Right atrium auricular region (tissue), 2 donors: ENCODE results near the gene NRG2. TPM values are rescaled to one million over a fixed set of nuclear protein-coding genes. Genes with fewer than 3 reads are reported as not detected.

Source experiments
- DNase-seq: peaks from one replicate; pipeline ENCODE4 v3.0.0-alpha.2; 2019; ENCODE audit warnings: low spot score
- H3K27ac ChIP-seq, 2 donors: fragments of 200-600 bp; sonication (generic); 1 replicate in 1 of 2; 2 replicates in 1 of 2; pipeline ENCODE4 v1.5.1; 2016 to 2019
- H3K27me3 ChIP-seq, 2 donors: fragments of 200-600 bp; sonication (generic); one replicate each; pipeline versions ENCODE4 v1.5.1 to v1.6.0; 2017 to 2019
- H3K36me3 ChIP-seq: fragments of 200-600 bp; sonication (generic); one replicate; pipeline ENCODE4 v1.5.1; 2016
- H3K4me1 ChIP-seq, 2 donors: fragments of 200-600 bp; sonication (generic); one replicate each; pipeline versions ENCODE4 v1.5.1 to v1.6.0; 2017 to 2019
- H3K4me3 ChIP-seq, 2 donors: fragments of 200-600 bp; sonication (generic); 1 replicate in 1 of 2; 2 replicates in 1 of 2; pipeline ENCODE4 v1.5.1; 2017 to 2019; ENCODE audit warnings: mild to moderate bottlenecking in 1 of 2, moderate library complexity in 1 of 2
- H3K9me3 ChIP-seq, 2 donors: fragments of 200-600 bp; sonication (generic); one replicate each; pipeline ENCODE4 v1.5.1; 2019
- total RNA-seq, 2 donors: library from RNA; depleted of rRNA; stranded (reverse); fragments of >200 nt; gene quantifications; one replicate each; pipeline ENCODE4 v1.1.0, GENCODE V29; 2016
- TF ChIP-seq, protein P1 (sequence below), 2 donors: fragments of 200-600 bp; sonication (generic); IDR thresholded peaks; one replicate each; pipeline ENCODE4 v1.5.1; 2019; ENCODE audit warnings: antibody characterized with exemption in 2 of 2

Gene NRG2
- total RNA-seq, 2 donors from 2014 or later = 1.8 to 1.9 TPM

DNA sequence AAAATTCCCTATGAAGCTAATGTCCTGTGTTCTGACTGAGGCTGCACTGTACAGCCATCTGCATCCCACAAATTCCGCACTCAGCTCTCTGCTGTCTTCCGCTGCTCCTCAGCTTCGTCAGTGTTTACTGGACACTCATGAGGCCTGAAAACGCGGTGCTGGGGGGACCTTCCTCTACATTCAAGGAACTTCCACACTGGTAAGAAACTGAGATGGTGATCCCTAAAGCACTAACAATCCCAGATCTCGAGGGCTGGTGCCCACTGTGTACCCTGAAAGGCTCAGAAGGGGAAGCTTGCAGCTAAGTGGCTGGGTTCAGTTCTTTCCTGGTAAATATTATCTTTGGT lies 117.9 kb downstream of the NRG2 start:
- H3K36me3 ChIP-seq = no peaks in the 10 kb centered on the region
- H3K27ac ChIP-seq = no peak overlapping the region
- H3K4me1 ChIP-seq = no peaks in the 10 kb centered on the region
- TF ChIP-seq, protein P1, sequence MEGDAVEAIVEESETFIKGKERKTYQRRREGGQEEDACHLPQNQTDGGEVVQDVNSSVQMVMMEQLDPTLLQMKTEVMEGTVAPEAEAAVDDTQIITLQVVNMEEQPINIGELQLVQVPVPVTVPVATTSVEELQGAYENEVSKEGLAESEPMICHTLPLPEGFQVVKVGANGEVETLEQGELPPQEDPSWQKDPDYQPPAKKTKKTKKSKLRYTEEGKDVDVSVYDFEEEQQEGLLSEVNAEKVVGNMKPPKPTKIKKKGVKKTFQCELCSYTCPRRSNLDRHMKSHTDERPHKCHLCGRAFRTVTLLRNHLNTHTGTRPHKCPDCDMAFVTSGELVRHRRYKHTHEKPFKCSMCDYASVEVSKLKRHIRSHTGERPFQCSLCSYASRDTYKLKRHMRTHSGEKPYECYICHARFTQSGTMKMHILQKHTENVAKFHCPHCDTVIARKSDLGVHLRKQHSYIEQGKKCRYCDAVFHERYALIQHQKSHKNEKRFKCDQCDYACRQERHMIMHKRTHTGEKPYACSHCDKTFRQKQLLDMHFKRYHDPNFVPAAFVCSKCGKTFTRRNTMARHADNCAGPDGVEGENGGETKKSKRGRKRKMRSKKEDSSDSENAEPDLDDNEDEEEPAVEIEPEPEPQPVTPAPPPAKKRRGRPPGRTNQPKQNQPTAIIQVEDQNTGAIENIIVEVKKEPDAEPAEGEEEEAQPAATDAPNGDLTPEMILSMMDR (IDR thresholded peaks at IDR 0.05) = no peak
- no peak overlapping the region for H3K4me3 ChIP-seq
- no peak for DNase-seq
- no peaks in the 10 kb centered on the region for H3K27me3 ChIP-seq
- no peaks in the 10 kb centered on the region for H3K9me3 ChIP-seq

DNA sequence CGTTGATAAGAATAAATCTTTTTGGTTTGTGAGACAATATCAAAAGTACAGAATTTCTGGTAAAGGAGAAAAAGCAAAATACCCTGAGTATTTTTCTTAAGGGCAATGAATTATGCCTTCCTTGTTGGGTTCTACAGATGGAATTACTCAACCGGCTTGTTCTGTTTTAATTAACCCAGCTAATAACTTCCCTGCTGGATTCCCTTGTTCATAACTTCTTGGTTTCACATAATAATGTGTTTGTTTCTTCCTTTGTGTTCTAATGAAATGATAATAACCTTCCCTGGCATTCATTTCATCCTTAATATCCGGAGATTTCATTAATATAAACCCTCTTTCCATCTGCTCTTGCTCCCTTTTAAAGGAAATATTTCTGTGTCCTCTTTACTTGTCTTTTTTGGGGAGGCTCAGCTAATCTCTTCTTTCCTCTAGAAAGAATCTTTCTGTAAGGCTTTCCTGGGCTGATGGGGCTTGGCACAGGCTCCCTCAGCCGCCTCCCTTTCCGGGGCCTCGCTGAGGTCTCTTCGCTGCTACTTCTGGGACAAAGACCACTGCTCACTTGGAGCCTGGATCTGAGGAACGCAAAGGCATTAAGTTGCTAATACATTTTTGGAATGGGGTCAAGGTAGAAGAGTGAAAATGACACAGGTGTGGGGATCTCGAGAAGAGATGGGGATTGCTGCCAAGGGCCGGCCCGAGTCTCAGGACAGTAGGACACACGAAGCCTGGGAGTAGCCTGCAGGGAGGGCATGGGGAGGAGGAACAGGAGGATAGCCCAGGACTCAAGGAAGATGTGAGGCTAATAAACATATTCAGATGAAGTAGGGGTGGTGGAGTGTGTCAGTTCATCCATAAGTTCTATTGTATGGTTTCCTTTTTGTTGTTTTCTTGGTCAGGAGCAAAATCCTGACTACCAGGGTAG lies 118.5 kb downstream of the NRG2 start:
- H3K27me3 ChIP-seq = no peaks in the 10 kb centered on the region
- TF ChIP-seq, protein P1 (IDR thresholded peaks at IDR 0.05) = no peak
- H3K9me3 ChIP-seq = no peaks in the 10 kb centered on the region
- H3K36me3 ChIP-seq = no peaks in the 10 kb centered on the region
- DNase-seq = no peak
- H3K4me3 ChIP-seq = no peak overlapping the region
- no peaks in the 10 kb centered on the region for H3K4me1 ChIP-seq
- H3K27ac ChIP-seq = no peak overlapping the region

DNA sequence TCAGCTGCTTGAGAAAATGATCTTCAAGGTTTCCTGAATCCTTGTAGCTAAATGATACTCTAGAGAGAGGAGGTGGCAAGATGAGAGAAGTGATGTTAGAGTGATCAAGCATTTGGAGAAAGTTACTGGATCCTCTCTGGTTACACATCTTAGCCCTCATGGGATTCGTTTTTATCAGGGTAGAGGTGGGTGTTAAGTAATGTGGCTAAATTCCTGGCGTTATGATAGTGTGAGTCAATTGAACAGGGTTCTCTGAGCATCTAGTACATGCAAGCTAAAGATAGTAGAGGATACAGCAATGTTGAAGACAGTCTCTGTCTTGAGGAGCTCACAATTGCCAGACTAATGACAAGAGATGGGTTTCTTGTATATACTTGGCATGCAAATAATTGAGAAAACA lies 123.8 kb downstream of the NRG2 start:
- Histone ChIP-seq H3K27ac (no peak overlapping the region), H3K4me3 (no peak overlapping the region), H3K27me3 (no peaks in the 10 kb centered on the region), H3K9me3 (no peaks in the 10 kb centered on the region), H3K36me3 (no peaks in the 10 kb centered on the region), H3K4me1 (no peaks in the 10 kb centered on the region)
- TF ChIP-seq, protein P1 (IDR thresholded peaks at IDR 0.05) = no peak
- DNase-seq = no peak

DNA sequence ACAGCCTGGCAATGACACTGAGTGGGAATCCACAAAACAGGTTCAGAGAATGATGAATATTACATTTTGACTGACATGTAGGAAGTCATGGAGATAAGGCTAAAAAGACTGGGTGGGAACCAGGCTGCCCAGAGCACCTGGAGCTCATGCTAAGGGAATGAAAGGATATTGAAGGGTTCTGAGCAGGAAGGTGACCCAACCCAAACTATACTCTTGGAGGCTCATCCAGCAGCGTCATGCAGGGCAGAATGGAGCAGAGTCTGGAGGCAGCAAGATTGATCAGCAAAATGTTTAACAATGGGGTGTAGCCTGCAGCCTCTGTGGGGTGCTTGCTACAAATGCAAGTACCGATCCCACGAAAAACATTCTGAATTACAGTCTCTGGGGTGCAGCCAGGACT lies 127.3 kb downstream of the NRG2 start:
- no peak overlapping the region for H3K27ac ChIP-seq
- peak; percentile 23 for DNase-seq
- TF ChIP-seq, protein P1 (IDR thresholded peaks at IDR 0.05) = no peak

DNA sequence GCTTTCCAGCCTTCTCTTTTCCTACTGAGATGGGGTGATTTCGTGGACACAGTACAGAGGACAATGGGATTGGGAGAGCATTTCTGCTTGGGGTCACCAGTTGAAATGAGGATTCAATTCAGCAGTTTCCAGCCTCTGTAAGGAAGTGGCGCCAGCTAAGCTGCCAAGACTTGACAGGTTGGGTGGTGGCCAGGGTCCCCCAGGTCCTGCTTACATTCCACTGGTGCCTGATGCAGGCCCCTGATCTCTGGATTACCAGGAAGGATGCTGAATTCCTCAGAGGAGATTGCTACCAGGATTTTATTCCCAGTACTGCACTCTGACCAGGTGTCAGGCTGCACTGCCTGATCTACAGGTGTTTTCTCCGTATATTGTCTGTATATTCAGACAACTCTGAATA lies 127.8 kb downstream of the NRG2 start:
- Histone ChIP-seq H3K27ac (no peak overlapping the region), H3K27me3 (no peaks in the 10 kb centered on the region), H3K4me3 (no peak overlapping the region), H3K9me3 (no peaks in the 10 kb centered on the region), H3K4me1 (no peaks in the 10 kb centered on the region), H3K36me3 (no peaks in the 10 kb centered on the region)
- TF ChIP-seq, protein P1 (IDR thresholded peaks at IDR 0.05) = no peak
- DNase-seq = no peak

More for the DNA sequence above, 127.3 kb downstream of the NRG2 start:
- Histone ChIP-seq H3K4me3 (no peak overlapping the region), H3K36me3 (no peaks in the 10 kb centered on the region), H3K9me3 (no peaks in the 10 kb centered on the region), H3K4me1 (no peaks in the 10 kb centered on the region), H3K27me3 (no peaks in the 10 kb centered on the region)
